ENCODE data around the gene PDZD8.

The PDZD8 gene, protein sequence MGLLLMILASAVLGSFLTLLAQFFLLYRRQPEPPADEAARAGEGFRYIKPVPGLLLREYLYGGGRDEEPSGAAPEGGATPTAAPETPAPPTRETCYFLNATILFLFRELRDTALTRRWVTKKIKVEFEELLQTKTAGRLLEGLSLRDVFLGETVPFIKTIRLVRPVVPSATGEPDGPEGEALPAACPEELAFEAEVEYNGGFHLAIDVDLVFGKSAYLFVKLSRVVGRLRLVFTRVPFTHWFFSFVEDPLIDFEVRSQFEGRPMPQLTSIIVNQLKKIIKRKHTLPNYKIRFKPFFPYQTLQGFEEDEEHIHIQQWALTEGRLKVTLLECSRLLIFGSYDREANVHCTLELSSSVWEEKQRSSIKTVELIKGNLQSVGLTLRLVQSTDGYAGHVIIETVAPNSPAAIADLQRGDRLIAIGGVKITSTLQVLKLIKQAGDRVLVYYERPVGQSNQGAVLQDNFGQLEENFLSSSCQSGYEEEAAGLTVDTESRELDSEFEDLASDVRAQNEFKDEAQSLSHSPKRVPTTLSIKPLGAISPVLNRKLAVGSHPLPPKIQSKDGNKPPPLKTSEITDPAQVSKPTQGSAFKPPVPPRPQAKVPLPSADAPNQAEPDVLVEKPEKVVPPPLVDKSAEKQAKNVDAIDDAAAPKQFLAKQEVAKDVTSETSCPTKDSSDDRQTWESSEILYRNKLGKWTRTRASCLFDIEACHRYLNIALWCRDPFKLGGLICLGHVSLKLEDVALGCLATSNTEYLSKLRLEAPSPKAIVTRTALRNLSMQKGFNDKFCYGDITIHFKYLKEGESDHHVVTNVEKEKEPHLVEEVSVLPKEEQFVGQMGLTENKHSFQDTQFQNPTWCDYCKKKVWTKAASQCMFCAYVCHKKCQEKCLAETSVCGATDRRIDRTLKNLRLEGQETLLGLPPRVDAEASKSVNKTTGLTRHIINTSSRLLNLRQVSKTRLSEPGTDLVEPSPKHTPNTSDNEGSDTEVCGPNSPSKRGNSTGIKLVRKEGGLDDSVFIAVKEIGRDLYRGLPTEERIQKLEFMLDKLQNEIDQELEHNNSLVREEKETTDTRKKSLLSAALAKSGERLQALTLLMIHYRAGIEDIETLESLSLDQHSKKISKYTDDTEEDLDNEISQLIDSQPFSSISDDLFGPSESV

DNA sequence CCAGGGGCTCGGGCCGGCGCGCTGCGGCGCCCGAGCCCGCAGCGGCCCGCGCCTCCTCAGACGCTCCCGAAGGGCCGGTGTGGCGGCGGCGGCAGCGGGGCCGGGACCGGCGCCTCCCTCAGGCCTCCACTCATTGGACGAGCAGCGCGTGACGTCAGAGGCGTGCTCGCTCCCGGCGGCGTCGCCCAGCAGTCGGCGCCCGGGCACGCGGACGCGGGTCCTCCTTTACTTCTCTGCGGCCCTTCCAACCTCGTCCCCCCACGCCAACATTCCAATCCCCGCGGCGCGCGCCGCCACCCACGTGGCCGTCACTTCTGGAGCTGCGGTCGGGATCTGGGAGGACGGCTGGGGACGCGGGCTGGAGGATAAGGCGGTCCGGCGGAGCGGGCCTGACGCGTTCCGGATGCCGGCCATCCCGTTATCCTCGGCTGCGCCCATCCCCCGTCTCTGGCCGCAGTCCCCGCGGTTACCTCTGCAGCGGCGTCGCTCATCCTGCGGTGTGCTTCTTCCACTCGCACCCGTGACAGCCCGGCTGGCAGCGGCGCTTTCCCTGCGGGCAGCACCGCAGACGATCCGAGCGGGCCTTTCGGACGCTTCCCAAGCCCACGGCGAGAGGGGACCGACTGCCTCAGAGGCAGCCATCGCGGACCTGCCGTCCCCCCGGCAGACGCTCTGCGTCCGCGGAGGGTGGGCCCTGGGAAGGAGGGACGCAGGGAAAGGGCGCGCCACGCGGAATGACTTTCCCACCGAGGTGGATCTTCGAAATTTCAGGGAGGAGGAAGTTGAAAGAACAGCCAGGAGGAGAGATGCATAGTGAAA lies at the start of gene PDZD8:
Gene PDZD8, minus strand, starts transcription at position 81 of the 819 bp plus-strand sequence. CDS start 213 bp downstream, outside the sequence.
- DNase-seq, result peak; percentile 80

DNA sequence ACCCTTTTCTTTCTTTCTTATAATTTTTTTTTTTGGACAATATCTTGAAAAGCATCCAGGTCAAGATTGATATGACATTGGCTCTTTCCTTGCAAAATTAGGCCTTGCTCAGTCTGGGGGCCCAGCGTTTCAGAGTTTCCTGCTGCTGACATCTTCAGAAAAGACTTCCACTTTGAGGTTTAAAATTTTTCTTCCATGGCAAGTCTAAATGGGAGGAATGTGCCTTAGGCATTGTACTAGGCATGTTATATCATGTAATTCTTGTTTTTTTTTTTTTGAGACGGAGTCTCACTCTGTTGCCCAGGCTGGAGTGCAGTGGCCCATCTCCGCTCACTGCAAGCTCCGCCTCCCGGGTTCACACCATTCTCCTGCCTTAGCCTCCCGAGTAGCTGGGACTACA lies 48.9 kb upstream of the PDZD8 start:
- DNase-seq, result no peak

DNA sequence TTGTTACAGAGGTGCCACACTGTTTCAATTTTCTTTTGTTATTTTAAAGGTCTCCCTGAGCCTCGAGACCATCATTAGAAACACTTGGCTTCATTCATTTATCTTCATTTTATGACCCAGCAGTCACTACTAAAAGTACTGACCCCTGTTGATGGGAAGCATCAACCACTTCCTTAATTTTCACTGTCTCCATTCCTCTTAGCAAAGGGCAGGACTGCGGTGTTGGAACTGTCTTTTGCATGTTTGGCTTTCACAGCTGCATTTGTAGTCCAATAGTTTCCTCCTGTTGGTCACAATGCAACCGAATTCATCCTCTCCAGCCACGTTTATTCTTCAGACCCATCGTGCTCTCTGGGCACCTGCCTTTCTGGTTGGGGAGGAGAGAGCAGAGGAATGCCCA lies 46.7 kb upstream of the PDZD8 start:
- no peak for DNase-seq

DNA sequence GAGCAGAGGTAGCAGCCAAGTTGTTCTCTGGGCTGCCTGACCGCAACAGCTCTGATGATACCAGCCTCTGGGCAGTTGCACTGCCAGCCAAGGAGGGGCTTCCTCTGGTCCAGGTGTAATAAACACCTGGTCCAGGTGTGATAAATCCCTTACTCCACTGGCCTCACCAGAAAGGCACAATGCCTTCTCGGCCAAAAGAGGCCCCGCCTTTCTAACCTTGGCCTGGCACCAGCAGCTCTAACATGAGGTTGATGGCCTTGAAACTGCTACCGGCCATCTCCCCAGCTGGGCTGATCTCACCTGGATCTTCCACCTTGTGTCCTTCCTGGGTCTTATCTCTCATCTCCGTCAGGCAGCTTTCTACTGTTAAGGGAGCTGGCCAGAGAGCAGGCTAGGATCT lies 45.5 kb upstream of the PDZD8 start:
- no peak for DNase-seq

DNA sequence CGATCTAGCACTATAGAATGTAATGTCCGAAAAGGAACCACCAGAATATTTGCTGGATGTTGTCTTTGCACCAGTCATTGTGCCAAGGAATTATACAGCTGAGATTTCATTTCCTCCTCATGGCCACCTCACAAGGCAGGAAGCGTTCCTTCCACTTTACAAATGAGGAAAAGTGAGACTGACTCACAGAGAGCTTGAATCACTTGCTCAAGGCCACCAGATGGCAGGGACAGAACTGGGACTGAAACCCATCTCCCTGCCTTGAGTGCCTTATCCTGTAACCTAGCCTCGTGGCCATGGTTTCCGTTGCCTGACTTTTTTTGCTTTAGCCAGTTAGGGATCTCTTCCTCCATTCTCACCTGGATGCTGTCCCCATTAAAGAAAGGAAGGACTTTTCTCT lies 44.7 kb upstream of the PDZD8 start:
- DNase-seq, result no peak

DNA sequence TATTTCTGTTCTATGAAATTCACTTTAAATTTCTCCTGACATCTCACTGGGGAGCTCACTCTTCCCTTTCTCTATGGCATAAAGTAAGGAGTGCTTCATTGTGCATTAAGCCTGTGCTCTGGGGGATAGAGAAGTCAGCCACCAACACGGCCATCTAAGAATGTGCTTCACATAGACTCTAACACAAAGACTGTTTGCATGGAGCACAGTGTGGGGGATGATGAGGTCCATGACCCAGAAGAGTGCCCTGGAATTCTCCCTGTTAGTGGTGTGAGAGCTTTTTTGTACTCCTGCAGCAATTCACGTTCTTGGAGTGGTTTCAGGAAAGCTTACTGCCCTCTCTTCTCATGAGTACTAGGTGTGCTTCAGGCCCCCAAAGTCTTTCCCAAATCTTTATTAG lies 43.9 kb upstream of the PDZD8 start:
- DNase-seq, result no peak

DNA sequence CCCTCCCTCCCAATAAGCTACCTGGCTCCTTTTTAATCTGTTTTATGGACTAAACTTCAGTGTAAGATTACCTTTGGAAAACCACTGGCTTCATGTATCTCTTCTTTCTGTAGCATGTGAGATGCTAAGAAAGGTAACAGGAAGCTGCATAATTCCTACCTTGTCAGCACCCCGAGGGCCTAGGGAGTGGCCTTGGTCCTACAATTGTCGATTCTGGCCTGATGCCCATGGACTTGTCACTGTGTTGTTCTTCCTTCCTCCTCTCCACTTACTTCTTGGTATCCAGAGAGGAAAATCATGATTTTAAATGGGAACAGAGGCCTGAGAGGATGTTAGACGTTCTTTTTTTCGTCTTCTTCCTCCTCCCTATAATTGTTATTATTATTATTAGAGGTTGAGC lies 42.9 kb upstream of the PDZD8 start:
- DNase-seq, result no peak

DNA sequence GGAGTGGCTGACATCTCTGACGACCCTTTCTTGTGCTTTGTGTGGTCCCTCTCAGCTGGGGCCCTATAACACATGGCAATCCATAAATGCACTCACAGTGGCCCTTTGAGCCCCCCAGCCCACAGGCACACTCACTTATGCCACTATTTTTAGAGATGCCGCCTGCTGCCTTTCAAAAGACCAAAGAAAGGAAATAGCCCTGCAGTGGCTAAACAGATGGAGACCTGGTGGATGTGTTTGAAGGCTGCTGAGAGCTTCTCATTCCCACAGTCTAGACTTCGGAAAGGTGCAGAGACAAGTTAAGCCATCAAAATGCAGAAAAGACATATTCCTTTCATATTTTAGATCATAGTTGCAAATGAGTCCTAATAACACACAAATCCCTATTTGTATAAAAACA lies 42.0 kb upstream of the PDZD8 start:
- no peak for DNase-seq

DNA sequence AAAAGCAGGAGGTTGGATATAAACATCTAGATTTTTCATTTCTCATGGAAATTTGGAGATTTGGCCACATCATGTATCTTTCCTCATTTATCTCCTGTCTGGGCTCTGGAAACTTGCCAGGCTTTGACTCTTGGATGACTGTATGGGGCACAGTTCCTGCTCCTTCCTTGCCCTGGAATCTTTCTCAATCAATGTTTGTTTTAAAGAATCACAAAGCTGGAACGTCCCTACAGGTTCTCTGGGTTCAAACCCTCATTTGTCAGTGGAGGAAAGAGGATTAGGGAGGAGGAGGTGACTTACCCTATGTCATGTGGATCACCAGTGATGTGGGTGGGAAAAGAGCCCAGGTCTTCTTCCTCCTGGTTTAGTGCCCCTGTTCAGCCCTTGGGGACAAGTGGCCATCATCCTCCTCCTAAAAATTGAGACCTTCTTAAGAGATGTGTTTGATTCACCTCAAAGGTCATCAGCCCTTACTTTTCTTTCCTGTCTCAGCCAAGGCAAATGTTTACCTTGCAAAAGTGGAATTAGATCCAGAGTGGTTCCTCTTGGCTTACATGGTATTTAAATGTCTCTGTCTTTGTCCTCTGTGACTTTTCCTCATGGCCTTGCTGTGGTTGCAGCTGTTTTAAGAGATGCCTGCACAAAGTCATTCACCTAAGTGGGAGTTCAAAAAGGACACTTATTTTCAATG lies 38.8 kb upstream of the PDZD8 start:
- no peak for DNase-seq

DNA sequence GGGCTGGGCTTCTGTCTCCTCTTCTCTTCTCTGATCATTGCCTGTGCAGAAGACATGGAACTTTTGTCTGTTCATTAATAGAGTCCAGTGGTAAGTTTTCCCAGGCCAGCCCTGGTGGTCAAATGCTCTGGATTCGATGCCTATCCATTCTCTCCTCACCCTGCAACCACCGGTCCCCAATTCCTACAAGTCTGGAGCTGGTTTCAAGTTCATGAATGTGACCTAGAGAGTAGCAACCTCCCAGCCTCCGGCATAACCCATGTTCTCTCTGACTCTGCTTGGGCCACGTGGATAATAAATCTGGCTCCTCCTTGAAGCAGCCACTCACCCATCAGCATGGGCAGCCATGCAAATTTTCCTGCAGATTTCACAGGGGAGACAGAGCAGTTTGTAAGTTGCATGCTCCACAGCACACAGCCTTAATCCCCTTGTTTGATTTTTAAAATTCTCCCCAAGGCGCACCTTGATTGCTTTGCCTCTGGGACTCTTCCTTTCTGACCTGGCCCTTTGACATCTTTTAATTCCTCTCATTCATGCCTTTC lies 37.3 kb upstream of the PDZD8 start:
- no peak for DNase-seq

DNA sequence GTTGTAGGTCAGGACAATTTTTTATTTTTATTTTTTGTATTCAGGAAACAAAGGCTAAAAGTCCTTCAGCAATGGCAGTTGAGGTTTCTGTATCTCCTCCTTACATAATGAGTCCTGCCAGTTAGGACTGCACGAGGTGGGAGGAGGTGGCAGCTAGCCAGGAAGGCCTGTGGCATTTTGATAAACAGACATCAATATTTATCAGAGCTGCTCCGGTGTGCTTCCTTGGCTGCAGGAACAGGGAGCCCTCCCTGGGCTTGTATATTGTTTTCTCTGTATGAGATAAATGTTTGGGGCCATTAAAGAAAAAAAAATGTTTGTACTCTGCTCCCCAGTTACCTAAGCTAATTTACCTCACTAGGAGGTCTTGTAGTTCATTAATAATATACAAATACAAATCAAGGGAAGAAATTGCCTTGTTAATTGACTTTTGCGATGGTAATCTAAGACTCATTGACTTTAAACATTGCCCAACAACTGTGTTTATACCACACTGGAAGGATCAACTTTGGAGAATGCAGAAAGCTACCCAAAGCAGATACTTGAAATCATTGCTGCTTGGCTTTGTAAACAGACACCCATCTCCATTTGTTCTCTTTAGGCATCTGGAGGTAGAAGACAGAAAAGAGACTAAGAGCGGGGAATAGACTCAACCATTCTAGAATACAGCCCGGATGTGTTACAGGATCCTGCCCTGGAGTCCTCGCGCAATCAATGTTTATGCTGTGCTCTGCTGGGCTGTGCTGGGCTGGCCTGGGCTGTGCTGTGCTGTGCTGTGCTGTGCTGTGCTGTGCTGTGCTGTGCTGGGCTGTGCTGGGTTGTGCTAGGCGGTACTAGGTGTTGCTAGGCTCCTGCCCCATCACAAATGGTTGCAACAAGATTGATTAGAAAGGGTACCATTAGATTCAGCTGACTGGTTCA lies 36.5 kb upstream of the PDZD8 start:
- no peak for DNase-seq

DNA sequence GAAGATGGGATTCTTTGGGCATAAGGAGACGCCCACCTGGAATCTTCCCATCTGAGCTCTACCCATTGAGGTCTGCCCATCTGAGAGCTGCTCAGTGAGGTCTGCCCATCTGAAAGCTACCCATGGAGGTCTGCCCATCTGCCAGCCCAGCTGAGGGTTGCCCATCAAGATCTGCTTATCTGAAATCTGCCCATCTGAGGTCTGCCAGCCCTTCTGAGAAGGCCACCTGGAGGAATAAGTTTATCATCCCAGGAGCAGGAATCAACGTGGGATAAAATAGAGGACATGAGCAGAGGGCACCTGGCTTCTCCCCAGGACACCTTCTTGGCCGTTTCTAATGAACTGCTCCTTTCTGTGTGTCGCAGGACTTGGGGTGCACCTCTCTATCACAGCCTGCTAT lies 35.3 kb upstream of the PDZD8 start:
- no peak for DNase-seq

DNA sequence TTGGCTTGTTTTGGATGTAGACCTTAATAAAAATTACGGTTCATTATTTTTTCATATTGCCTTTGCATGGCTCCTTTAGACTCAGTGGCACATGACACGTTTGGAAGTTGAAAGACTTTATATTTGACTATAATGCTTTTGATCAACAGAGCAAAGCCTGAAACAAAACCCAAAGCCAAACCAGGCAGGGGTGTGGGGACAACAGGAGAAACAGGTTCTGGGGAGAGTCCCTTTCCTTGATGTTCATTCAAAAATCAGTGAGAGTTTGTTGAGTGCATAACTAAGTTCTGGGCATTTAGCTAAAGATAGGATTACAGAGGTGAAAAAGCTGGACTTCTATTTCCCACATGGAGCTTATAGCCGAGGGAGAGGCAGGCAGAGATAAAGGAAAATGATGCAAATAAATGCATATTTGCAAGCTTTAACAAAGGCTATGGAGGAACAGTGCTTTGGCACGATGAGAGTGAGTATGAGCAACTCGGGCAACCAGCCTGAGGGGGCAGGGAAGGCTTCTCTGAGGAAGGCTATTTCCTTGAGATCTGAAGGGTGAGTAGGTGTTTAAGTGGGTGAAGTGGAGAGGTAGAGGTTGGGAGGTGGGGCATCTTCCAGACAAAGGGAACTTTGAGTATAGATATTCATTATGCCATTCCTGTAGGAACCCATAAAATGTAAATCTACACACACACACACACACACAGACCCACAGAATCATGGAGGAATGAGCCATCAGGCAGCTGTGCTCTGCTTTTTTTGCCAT lies 34.5 kb upstream of the PDZD8 start:
- no peak for DNase-seq

DNA sequence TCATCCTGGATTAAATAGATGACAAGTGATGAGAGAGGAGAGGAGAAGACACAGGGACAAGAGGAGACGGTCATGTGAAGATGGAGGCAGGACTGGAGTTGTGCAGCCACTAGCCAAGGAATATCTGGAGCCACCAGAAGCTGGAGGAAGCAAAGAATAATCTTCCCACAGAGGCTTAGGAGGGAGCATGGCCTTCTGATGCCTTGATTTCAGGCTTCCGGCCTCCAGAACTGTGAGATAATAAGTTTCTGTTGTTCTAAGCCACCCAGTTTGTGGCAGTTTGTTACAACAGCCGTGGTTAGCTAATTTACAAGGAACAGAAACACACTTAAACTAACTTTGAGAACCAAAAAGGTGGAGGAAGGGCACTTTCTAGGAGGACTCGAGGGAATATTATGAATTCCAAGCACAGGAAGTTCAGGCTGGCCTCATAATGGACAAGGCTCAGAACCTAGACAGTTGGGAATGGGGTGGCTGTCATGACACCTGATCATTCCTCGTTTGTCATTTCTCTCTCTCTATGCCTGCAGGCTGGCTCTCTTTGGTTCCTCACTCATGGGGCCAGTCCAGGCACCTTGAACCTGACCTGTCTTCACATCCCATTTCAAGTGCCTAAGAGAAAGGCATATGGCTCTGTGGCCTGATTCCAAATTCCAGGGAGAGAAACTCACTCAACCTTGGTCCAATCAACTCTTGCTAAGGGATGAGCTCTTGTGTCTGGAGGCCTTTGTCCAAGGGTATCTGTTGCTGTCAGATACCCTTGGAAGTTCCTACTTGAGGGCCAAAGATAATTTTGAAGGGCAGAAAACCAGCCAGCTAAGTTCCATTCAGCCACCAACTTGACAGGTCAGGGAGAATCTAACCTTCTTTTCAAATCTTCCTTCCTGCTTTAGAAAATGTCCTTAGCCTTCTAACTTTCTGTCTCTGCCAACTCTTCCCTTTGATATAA lies 33.5 kb upstream of the PDZD8 start:
- no peak for DNase-seq

DNA sequence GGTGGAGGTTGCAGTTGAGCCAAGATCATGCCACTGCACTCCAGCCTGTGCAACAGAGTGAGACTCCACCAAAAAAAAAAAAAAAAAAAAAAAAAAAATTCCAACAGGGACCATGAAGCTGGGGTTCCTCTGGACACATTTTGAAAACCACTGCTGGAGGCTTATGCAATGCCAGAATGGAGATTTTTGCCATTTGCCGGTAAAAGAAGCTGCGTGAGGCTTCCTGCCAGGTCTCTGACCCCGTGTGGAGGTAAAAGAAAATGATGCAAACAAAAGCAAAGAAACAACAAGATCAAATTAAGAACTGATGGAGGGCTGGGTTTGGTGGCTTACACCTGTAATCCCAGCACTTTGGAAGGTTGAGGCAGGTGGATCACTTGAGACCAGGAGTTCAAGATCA lies 30.5 kb upstream of the PDZD8 start:
- no peak for DNase-seq

DNA sequence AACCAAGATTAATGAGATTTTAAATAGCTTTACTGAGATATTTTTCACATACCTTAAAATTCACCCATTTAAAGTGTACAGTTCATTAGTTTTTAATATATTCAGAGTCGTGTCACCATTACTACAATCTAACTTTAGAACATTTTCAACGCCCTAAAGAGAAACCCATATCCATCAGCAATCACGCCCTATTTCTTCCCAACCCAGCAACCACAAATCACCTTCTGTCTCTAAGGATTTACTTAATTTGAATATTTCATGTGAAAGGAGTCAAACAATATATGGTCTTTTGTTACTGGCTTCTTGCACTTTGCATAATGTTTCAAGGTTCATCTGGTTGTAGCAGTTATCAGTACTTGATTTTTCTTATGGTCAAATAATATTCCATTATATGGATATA lies 25.1 kb upstream of the PDZD8 start:
- DNase-seq, result no peak

DNA sequence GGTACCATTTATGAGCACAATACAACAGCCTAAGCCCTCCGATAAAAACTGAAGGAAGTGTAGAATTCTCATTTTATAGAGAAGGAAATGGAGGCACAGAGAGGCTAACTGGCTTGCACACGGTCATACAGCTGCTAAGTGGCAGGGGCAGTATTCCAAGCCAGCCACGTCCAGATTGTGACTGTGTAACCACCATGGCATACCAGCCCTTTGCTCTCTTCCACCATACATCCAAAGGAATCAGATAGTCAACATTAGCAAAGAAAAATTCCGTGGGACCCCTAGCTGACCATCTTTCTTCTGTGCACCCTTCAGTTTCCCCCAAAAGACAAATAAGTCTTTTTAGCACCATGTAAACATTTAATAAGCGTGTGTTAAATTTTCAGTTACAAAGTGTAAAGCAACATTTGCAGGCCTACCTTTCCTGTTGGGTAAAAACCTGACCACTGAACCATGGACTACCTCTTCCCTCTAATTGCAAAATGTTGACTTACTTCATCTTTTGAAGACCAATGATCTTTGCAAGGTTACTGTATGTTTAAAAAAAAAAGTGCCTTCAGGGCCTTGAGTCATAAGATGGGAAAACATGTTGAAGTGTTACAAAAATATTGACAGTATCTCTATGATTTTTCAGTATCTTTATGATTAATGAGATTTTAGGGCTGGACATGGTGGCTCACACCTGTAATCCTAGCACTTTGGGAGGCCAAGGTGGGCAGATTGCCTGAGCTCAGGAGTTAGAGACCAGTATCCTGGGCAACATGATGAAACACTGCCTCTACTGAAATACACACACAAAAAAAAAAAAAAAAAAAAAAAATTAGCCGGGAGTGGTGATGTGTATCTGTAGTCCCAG lies 24.3 kb upstream of the PDZD8 start:
- no peak for DNase-seq

DNA sequence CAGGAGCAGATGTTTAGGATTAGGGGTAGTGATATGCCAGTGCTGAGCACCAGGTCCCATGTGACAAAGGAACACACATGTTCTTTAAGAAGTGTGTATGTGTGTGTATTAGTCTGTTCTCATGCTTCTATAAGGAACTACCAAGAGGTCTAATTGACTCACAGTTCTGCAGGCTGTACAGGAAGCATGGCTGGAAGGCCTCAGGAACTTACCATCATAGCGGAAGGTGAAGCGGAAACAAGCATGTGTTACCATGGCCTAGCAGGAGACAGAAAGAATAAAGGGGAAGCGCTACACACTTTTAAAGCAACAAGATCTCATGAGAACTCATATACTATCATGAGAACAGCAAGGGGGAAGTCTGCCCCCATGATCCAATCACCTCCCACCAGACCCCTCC lies 22.8 kb upstream of the PDZD8 start:
- no peak for DNase-seq

Measured in NCI-H1092 treated with DMSO at 0.1 percent for 48 hours (cell line).